ENCODE data around the gene FAM177B.

FAM177B gene

DNA sequence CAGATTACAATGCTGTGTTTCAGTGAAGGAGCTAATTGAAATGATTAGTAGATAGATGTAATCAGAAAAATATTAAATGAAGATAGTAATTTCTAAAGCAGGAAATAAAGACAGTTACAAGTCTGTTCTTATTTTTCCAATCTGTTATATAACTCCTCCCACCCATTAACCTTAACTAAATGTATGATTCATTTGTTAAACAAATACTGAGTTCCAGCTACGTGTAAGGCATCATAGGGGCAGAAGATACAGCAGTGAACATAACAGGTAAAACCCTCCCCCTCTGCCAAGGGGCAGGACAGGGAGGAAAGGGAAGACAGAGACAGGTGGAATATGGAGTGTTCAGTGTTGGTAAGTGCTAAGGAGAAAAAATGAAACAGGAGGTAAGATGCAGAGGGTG lies at the start of gene FAM177B:
Gene FAM177B, plus strand, starts transcription at position 231 of the 400 bp plus-strand sequence. CDS start 9,344 bp downstream, outside the sequence.
- no peak for DNase-seq

- DNase-seq = no peak
Measured at GRCh38 chr1:222691016-222691415, 46.0 kb upstream of the FAM177B start.

GRCh38 chr1:222694927-222695326 lies 42.1 kb upstream of the FAM177B start:
- no peak for DNase-seq

DNA sequence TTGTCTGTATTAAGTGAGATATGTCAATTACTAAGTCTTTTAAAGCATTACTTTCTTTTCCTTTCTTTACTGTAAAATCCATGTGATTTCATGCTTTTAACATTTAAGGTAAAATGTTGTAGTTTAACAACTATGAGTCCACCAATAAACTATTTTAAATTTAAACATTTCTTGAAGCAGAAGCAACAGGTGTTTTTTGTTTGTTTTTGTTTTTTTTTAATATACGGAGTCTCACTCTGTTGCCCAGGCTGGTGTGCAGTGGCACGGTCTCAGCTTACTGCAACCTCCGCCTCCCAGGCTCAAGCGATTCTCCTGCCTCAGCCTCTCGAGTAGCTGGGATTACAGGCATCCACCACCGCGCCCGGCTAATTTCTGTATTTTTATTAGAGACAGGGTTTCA lies 40.3 kb upstream of the FAM177B start:
- DNase-seq = no peak

- no peak for DNase-seq
Measured at GRCh38 chr1:222697203-222697602, 39.8 kb upstream of the FAM177B start.

DNA sequence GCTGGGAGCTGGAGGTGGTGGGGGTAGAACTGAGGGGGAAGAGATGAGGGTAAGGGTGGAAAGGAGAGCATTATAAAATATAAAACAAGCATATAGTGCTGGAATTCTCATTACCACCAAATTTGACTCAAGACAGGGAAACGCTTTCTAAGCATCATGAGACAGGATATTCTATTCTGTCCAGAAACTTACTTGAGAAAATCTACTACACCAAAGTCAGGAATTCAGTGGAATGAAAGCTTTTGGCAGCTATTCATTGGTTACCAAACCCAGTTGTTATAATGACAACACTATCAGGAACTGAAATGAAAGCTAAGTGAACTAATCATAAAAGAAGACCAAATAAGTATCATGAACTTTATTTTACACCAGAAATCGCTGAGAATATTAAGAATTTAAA lies 39.2 kb upstream of the FAM177B start:
- DNase-seq = no peak

DNA sequence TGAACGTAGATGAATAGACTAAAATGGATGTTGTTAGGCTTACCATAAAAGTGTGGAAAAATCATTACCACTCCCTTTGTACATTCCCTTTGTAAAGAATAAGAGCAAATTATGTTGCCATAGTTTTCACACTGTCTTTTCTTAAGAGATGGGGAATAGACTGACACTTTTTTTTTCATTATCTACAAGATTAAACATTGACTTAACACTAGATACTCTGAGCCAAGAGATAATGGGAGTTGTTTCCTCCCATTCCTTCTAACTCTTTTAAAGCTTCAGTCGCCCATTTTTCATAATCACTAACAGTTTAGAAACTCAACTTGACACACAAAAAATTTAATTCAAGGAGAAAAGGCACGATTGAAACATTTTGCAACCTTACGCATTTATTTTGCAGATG lies 34.8 kb upstream of the FAM177B start:
- no peak for DNase-seq

- DNase-seq = no peak
Measured at GRCh38 chr1:222704260-222704659, 32.7 kb upstream of the FAM177B start.

DNA sequence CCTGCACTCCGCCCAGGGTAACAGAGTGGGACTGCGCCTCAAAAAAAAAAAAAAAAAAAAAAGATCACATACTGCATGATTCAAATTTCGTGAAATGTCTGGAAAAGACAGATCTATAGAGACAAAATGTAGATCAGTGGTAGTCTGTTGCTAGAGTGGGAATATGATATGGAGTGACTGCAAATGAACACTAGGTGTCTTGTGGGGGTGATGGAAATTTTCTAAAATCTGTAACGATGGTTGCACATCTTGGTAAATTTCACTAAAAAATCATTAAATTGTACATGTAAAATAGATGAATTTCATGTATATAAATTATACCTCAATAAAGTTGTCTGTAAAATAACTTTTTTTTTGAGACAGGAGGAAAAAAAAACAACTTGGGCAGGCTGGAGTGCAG lies 30.2 kb upstream of the FAM177B start:
- DNase-seq = no peak

DNA sequence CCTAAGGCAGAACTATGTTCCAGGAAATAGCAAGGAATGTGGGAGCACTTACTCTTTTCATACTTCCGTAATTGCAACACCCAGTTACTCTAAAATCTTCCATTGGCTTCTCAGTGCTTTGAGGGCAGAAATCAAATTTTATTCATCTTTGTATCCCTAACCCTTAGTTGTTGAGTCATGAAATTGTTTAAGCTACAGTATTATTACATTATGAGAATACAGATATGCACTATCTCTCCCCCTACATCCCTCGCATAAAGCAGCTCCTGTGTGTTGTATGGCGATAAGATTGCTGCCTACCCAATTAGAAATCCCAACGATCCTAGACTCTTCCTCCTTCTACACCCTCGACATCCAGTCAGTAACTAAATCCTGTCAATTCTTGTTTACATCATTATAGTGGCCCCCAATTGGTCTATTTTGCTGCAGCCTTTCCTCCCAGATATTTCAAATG lies 27.3 kb upstream of the FAM177B start:
- DNase-seq = no peak

DNA sequence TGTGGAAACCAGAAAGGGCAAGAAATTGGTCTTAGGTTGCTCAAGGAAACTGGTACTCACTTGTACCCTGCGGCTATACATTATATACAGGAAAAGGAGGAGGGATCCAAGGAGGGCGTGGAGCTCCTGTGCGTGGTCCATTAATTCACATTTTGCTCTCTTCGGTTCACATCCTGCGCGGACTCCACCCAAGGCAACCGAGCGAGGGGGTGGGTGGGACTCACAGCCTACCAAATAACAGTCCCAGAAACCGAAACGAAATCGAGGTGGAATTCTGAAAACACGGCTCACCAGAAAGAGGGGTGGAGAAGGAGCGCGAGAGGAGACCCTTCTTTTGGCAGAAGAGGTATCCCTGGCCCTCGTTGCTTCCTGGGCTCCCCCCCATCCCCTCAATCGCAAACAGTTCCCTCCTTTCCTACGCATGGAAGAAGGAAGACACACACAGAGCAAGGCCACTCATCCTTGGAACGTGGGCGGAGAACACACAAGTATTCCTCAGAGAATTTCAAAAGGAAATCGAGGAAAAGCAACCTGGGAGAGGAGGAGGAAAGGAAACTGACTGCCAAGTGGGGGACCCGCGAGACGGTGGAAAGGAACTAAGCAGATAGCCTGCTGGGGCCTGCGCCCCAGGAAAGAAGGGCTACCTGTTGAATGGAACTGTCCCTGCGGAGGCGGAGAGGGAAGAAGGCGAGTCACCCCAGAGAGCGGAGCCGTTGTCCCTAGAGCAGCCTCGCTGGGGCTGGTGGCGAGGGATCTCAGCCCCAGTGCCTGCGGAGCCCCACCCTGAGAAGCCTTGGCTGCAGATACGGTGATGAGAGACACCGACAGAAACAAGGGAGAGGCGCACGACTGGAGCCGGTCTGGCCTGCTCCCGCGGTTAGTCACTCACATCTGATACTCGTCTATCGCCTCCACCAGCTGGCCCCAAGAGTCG lies 25.4 kb upstream of the FAM177B start:
- DNase-seq = no peak

DNA sequence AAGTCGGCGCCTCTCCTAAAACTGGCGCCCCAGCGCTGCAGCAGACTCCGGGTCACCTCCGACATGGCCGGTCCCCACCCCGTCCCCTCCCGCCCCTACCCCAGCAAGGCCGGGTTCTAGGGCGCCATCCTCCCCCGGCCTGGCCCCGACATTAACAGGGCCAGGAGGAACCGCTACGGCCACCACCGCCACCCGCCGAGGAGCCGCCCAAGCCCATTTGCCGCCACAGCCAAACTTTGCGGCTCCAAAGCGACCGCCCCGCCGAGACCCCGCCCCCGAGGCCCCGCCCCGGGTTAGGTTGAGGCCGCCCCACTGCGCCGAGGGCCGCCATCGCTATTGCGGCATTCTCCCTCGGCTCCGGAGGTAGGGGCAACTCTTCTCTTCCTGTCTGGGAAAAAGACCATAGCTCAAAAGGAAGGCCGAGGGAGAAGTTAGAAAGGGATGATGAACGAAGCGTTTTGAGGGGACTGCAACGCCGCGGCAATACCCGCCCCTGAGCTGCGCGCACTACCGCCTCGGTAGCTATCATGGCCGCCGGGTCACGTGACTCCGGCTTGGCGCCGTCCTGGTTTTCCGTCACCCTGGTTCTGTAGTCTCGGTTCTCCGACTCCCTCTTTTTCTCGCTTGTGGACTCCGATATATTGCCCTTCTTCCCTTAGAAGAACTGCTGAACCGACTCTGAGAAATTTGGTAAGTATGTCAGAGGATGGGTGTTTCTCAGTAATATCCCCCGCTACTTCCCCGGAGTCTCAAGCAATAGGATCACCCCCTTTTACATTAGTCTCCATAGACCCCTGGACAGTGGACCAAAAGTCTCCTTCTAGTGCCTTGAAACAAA lies 24.5 kb upstream of the FAM177B start, which contains the start of the genes AIDA and BROX:
Gene AIDA, minus strand, starts transcription at position 239 of the 838 bp plus-strand sequence. Its CDS starts 174 bp downstream, at position 65.
Gene BROX, plus strand, starts transcription at position 312 of the 838 bp plus-strand sequence. CDS start 3,136 bp downstream, outside the sequence.
- DNase-seq = peak; percentile 7 to 81

GRCh38 chr1:222713091-222713961 lies 23.7 kb upstream of the FAM177B start:
- peak; percentile 47 to 93 for DNase-seq

- DNase-seq = no peak
Measured at GRCh38 chr1:222716393-222716792, 20.6 kb upstream of the FAM177B start.

DNA sequence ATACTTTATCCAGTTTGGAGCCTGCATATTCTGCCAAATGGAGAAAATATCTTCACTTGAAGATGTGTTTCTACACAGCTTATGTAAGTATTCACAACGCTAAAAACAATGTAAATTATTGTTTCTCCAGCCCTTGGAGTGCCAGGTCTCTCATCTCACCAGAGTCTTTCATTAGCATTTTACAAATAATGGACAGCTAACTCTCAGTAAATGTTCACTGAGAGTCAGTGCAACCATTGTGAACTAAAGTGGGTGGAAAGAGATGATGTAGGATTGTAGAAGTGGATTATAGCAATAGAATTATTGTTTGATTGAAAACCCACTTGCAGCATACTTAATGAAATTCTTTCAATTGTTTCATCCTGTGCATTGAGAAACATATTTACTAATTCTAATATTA lies 8.3 kb upstream of the FAM177B start:
- DNase-seq = no peak

DNA sequence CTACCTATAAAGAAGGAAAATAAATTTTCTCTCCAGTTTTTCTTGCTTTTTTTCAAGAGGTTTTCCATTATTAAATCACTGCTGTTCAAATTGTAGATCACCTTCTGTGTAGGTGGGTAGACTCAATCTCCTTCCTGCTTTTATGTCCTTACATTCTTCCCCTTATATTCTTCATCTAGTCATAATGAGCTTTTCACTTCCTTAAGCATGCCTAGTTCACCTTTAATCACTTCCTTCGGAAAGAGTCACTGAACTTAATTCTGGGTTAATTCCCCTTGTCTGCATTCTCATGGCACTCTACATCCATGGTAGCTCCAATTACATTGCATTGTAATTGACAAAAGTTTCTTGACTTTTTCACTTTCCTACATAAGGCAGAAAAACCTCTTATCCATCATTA lies 6.1 kb upstream of the FAM177B start:
- DNase-seq = no peak

- DNase-seq = no peak
Measured at GRCh38 chr1:222732216-222733159, 4.5 kb upstream of the FAM177B start.

DNA sequence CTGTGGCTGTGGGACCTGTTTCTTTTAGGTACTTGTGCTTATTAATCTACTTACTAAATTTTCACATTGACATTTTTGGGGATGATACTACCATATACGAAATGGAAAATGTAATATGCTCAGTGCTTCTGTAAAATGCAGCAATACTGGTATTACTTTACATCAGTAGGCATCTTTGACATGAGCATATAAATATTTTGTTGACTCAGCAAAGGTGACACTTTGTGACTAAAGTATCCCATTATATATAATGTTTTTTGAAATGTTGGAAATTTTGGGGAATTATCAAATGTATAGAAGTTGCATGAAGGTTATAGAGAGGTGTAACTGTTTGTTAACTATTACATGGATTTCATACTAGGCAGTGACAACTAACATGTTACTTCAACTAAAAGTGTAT lies 2.3 kb upstream of the FAM177B start:
- no peak for DNase-seq

DNA sequence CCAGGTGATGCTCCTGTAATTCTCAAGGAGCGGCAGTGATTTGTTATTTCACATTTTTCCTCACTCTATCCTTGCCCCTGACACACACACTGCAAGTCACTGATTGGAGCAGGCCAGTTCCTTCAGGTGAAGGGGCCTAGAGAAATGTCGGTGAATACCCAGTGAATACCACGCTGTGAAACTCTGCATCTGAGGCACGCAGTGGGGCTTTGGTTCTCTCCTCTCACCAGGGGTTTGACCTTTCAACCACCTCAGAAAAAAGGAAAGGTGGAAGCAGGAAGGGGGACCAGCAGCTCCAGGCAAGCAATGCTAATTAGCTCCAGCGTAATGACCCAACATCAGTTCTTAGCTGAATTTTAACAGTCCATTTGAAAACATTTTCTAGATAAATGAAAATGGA lies 532 bp upstream of the FAM177B start:
- DNase-seq = no peak

GRCh38 chr1:222739465-222739864 lies 2.5 kb downstream of the FAM177B start:
- DNase-seq = no peak

- no peak for DNase-seq
Measured at GRCh38 chr1:222739929-222740328, 2.9 kb downstream of the FAM177B start.

Measured in cerebellar nuclear complex (tissue), 1 donor.